SK-N-SH (cell line): Measurements from ENCODE around the gene DSCAML1. TPM values are rescaled to one million over a fixed set of nuclear protein-coding genes. Genes with fewer than 3 reads are reported as not detected.

Source experiments
- CTCF ChIA-PET: fragments of 300-600, 350-600 bp; formaldehyde crosslinking; extraction: SDS; loops from one replicate; lab custom pipeline; 2021; lab: Yijun Ruan, JAX
- POLR2A ChIA-PET: fragments of 350-600 bp; sonication (Branson Sonifier 250); formaldehyde crosslinking; extraction: SDS; loops from one replicate; lab custom pipeline; 2020; ENCODE audit warnings: antibody characterized with exemption, inconsistent platforms; lab: Yijun Ruan, JAX
- DNase-seq: peaks from one replicate; pipeline ENCODE4 v3.0.0; 2012
- H2AFZ ChIP-seq: fragments of 200-600 bp; sonication (generic); 2 replicates; pipeline ENCODE4 v1.8.1; 2016; ENCODE audit warnings: antibody characterized with exemption, mild to moderate bottlenecking, low read depth
- H3F3A ChIP-seq: fragments of 200-600 bp; sonication (generic); replicated peaks from 2 replicates; pipeline ENCODE3; 2016; ENCODE audit warnings: antibody characterized with exemption, mild to moderate bottlenecking; ENCODE audit not compliant: insufficient read depth
- H3K27ac ChIP-seq, 2 experiments: fragments of 200-500 bp in 1 of 2; fragments of 200-600 bp in 1 of 2; sonication (Bioruptor generic) in 1 of 2; sonication (generic), shearing (Covaris generic) in 1 of 2; 2 replicates each; pipeline versions ENCODE4 v1.5.1 to v1.6.1; 2014 to 2016; ENCODE audit warnings: low read depth in 2 of 2, inconsistent platforms in 1 of 2, low read length in 1 of 2, mild to moderate bottlenecking in 1 of 2, mixed read lengths in 1 of 2
- H3K27me3 ChIP-seq: fragments of 200-600 bp; sonication (generic), shearing (Covaris generic); 2 replicates; pipeline ENCODE4 v1.6.1; 2016; ENCODE audit warnings: mixed run types; ENCODE audit not compliant: insufficient read depth
- H3K36me3 ChIP-seq, 2 experiments: fragments of 200-500 bp in 1 of 2; fragments of 200-600 bp in 1 of 2; sonication (Bioruptor generic) in 1 of 2; sonication (generic) in 1 of 2; replicated peaks in 1 of 2; 2 replicates each; pipeline versions ENCODE3 to v1.5.1; 2014 to 2016; ENCODE audit warnings: low read length in 1 of 2, mild to moderate bottlenecking in 1 of 2; ENCODE audit not compliant: insufficient read depth in 2 of 2, control insufficient read depth in 1 of 2
- H3K4me1 ChIP-seq, 2 experiments: fragments of 200-500 bp in 1 of 2; fragments of 200-600 bp in 1 of 2; sonication (Bioruptor generic) in 1 of 2; sonication (generic), shearing (Covaris generic) in 1 of 2; 2 replicates each; pipeline versions ENCODE4 v1.5.1 to v1.6.1; 2014 to 2016; ENCODE audit warnings: low read depth in 1 of 2, low read length in 1 of 2, mixed run types in 1 of 2; ENCODE audit not compliant: insufficient read depth in 2 of 2, control insufficient read depth in 1 of 2
- H3K4me2 ChIP-seq: fragments of 200-600 bp; sonication (generic), shearing (Covaris generic); 2 replicates; pipeline ENCODE4 v1.6.1; 2017; ENCODE audit warnings: mixed run types
- H3K4me3 ChIP-seq, 2 experiments: fragments of 200-500 bp in 1 of 2; fragments of 200-600 bp in 1 of 2; sonication (Bioruptor generic) in 1 of 2; sonication (generic), shearing (Covaris generic) in 1 of 2; 2 replicates each; pipeline versions ENCODE4 v1.5.1 to v1.8.1; 2014 to 2016; ENCODE audit warnings: low read depth in 2 of 2, inconsistent platforms in 1 of 2, low read length in 1 of 2, mild to moderate bottlenecking in 1 of 2, mixed read lengths in 1 of 2, moderate library complexity in 1 of 2
- H3K79me2 ChIP-seq: fragments of 200-600 bp; sonication (generic); 2 replicates; pipeline ENCODE4 v1.8.1; 2017; ENCODE audit warnings: mild to moderate bottlenecking; ENCODE audit not compliant: insufficient read depth
- H3K9ac ChIP-seq: fragments of 200-600 bp; sonication (generic); 2 replicates; pipeline ENCODE4 v1.6.1; 2017; ENCODE audit warnings: mixed run types
- H3K9me2 ChIP-seq: fragments of 200-600 bp; sonication (generic); 2 replicates; pipeline ENCODE4 v1.6.1; 2017; ENCODE audit warnings: mixed run types
- H3K9me3 ChIP-seq: fragments of 200-600 bp; sonication (generic); 2 replicates; pipeline ENCODE4 v1.6.1; 2017; ENCODE audit warnings: mixed run types, mild to moderate bottlenecking, moderate library complexity
- H4K20me1 ChIP-seq: fragments of 200-600 bp; sonication (generic); 2 replicates; pipeline ENCODE4 v1.6.1; 2017; ENCODE audit warnings: mild to moderate bottlenecking, mixed run types; ENCODE audit not compliant: insufficient read depth
- CHD2 ChIP-seq: fragments of 150-350 bp; IDR thresholded peaks from 2 replicates; pipeline ENCODE4 v1.6.1; 2018; ENCODE audit warnings: low read length; ENCODE audit not compliant: partially characterized antibody
- ELF1 ChIP-seq: IDR thresholded peaks from 2 replicates; pipeline ENCODE4 v1.4.0; 2012
- EP300 ChIP-seq, 2 experiments: IDR thresholded peaks; 2 replicates each; pipeline versions ENCODE4 v1.4.0 to v1.6.1; 2012; ENCODE audit warnings: borderline replicate concordance in 1 of 2, low read depth in 1 of 2, low read length in 1 of 2
- EZH2phosphoT487 ChIP-seq: fragments of 200-600 bp; sonication (generic); IDR thresholded peaks from 2 replicates; pipeline ENCODE4 v1.6.1; 2017; ENCODE audit warnings: low read depth, mixed run types, mild to moderate bottlenecking, antibody characterized with exemption, moderate library complexity, borderline replicate concordance
- GATA2 ChIP-seq: sonication (generic); formaldehyde crosslinking; IDR thresholded peaks from 2 replicates; pipeline ENCODE4 v1.5.0; 2020; ENCODE audit warnings: mild to moderate bottlenecking, missing genetic modification reagents
- MAX ChIP-seq: IDR thresholded peaks from 2 replicates; pipeline ENCODE4 v1.4.0; 2012; ENCODE audit warnings: low read depth
- MEF2A ChIP-seq: IDR thresholded peaks from 2 replicates; pipeline ENCODE4 v1.4.0; 2012; ENCODE audit warnings: low read depth, borderline replicate concordance
- MXI1 ChIP-seq: IDR thresholded peaks from 2 replicates; pipeline ENCODE4 v1.6.1; 2012; ENCODE audit warnings: mild to moderate bottlenecking, low read depth, low read length, improper control_type of control experiment
- NFIC ChIP-seq: IDR thresholded peaks from 2 replicates; pipeline ENCODE4 v1.4.0; 2012; ENCODE audit warnings: borderline replicate concordance
- RAD21 ChIP-seq: IDR thresholded peaks from 2 replicates; pipeline ENCODE4 v1.6.1; 2012; ENCODE audit warnings: mild to moderate bottlenecking, low read length
- RCOR1 ChIP-seq: fragments of 150-350 bp; IDR thresholded peaks from 2 replicates; pipeline ENCODE4 v1.6.1; 2017; ENCODE audit warnings: antibody characterized with exemption, low read length
- SIN3A ChIP-seq: IDR thresholded peaks from 2 replicates; pipeline ENCODE4 v1.6.1; 2012; ENCODE audit warnings: low read depth, mild to moderate bottlenecking, low read length, moderate library complexity, borderline replicate concordance
- TAF1 ChIP-seq: IDR thresholded peaks from 2 replicates; pipeline ENCODE4 v1.6.1; 2012; ENCODE audit warnings: low read depth, mild to moderate bottlenecking, low read length, moderate library complexity, borderline replicate concordance
- TEAD4 ChIP-seq: IDR thresholded peaks from 2 replicates; pipeline ENCODE4 v1.4.0; 2012; ENCODE audit warnings: mild to moderate bottlenecking, borderline replicate concordance; ENCODE audit not compliant: insufficient read depth
- USF1 ChIP-seq: IDR thresholded peaks from 2 replicates; pipeline ENCODE4 v1.4.0; 2012; ENCODE audit warnings: low read depth, borderline replicate concordance
- YY1 ChIP-seq: IDR thresholded peaks from 2 replicates; pipeline ENCODE4 v1.4.0; 2012; ENCODE audit warnings: low read depth, mild to moderate bottlenecking
- WGBS: methylation state at CpG from one replicate; pipeline ENCODE4 v1.1.6; 2017; ENCODE audit warnings: low lambda C conversion rate; 5-methylcytosine and 5-hydroxymethylcytosine counted together
- polyA plus RNA-seq, 3 experiments: library from polyadenylated mRNA; depleted of rRNA; stranded (reverse); fragments of >200 nt; gene quantifications; 2 replicates each; pipeline ENCODE4 v1.2.3, GENCODE V29; 2012
- TF ChIP-seq, protein P1 (sequence below): fragments of 150-350 bp; IDR thresholded peaks from 2 replicates; pipeline ENCODE4 v1.6.1; 2016; ENCODE audit warnings: mild to moderate bottlenecking, low read depth, low read length

Gene DSCAML1
- polyA plus RNA-seq, 1 of the 3 experiments (the other 2 are of a cell fraction), result not detected

GRCh38 chr11:117686711-117687110 is 110.3 kb downstream of the DSCAML1 start:
- Histone ChIP-seq H3K4me3 (no peak overlapping the region), H3K27me3 (no peaks in the 10 kb centered on the region; the same call in 1 of the 2 replicates), H3K4me2 (no peak overlapping the region), H3K9me3 (no peaks in the 10 kb centered on the region), H3K36me3 (no peaks in the 10 kb centered on the region), H3K9me2 (no peaks in the 10 kb centered on the region), H3K79me2 (no peaks in the 10 kb centered on the region), H2AFZ (no peak overlapping the region), H3K4me1 (peaks cover 0 to 7% of the 10 kb centered on the region in 2 experiments; a peak in 1 of 4 replicates), H4K20me1 (no peaks in the 10 kb centered on the region), H3F3A (no peaks in the 10 kb centered on the region), H3K9ac (no peak overlapping the region)
- POLR2A ChIA-PET, result no interaction called here
- CTCF ChIA-PET, result no interaction called here
- WGBS, result 73% methylated on average over 2 of the region's 3 CpGs
- no peak for DNase-seq
- TF ChIP-seq MAX (no peak), RCOR1 (no peak)
- TF ChIP-seq, all 33 proteins: peak for 0
- no peak overlapping the region for H3K27ac ChIP-seq

DNA sequence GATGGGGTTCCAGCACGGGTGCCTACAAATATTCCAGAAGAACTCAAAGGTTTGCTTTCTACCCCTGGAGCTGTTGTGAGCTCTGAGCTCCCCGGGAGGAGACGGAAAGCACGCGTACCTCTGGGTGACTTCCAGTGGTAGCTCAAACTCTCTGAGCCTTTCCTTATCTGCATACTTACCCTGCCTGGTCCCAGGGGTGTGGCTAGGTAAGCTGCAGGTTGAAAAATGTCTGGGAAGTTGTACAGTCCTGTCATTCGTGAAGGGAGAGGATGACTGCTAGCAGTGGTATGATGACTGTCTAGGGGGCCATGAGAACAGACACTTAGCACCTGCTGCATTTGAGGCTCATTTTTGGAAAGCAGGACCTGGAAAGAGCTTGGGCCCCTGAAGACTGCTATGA is 111.5 kb downstream of the DSCAML1 start:
- H3K27me3 ChIP-seq, result no peaks in the 10 kb centered on the region; the same call in 1 of the 2 replicates
- no peak for TF ChIP-seq RCOR1
- TF ChIP-seq, protein P1, sequence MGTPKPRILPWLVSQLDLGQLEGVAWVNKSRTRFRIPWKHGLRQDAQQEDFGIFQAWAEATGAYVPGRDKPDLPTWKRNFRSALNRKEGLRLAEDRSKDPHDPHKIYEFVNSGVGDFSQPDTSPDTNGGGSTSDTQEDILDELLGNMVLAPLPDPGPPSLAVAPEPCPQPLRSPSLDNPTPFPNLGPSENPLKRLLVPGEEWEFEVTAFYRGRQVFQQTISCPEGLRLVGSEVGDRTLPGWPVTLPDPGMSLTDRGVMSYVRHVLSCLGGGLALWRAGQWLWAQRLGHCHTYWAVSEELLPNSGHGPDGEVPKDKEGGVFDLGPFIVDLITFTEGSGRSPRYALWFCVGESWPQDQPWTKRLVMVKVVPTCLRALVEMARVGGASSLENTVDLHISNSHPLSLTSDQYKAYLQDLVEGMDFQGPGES, result no peak
- TF ChIP-seq RAD21, result no peak
- no peak for TF ChIP-seq TEAD4
- TF ChIP-seq TAF1, result no peak
- no peak for TF ChIP-seq MEF2A
- no peak for TF ChIP-seq EZH2phosphoT487
- TF ChIP-seq YY1, result no peak
- TF ChIP-seq GATA2 (CRISPR knock-in tag), result no peak
- no peak for TF ChIP-seq NFIC
- TF ChIP-seq USF1, result no peak
- no peak for TF ChIP-seq MXI1
- no peak for TF ChIP-seq EP300 (IDR thresholded peaks at IDR 0.05; ENCODE audit: borderline replicate concordance in 1 of 2, low read depth in 1 of 2, low read length in 1 of 2)
- TF ChIP-seq ELF1, result no peak
- no peak for TF ChIP-seq SIN3A
- TF ChIP-seq CHD2, result no peak
- TF ChIP-seq, all 33 proteins: peak for 0
- H4K20me1 ChIP-seq, result no peaks in the 10 kb centered on the region
- no peaks in the 10 kb centered on the region for H3K9me2 ChIP-seq
- no peak overlapping the region for H3K4me2 ChIP-seq
- no peaks in the 10 kb centered on the region for H3K79me2 ChIP-seq
- POLR2A ChIA-PET, result no interaction called here
- no peak overlapping the region for H3K27ac ChIP-seq
- no peak for DNase-seq
- no peaks in the 10 kb centered on the region for H3K9me3 ChIP-seq
- no peaks in the 10 kb centered on the region for H3K36me3 ChIP-seq
- peaks cover 0 to 7% of the 10 kb centered on the region in 2 experiments; a peak in 1 of 4 replicates for H3K4me1 ChIP-seq
- no peak overlapping the region for H3K4me3 ChIP-seq
- 60% methylated on average over 6 of the region's 6 CpGs for WGBS
- no peak overlapping the region for H2AFZ ChIP-seq
- H3F3A ChIP-seq, result no peaks in the 10 kb centered on the region
- CTCF ChIA-PET, result interaction anchor here (1.5 kb wide), 1 partner anchor 65 kb away, joined by 4 read pairs; no protein-coding TSS in a partner anchor
- H3K9ac ChIP-seq, result no peak overlapping the region
